HUDEP-2 (cell line): ENCODE data around the gene THEMIS2.
A peak's percentile ranks its signal among the peaks of the same experiment; 100 is the strongest.

ENCODE experiments used
- DNase-seq, 76 experiments: peaks; one replicate each; lab custom pipeline; 2025; ENCODE audit not compliant: unreplicated experiment in 76 of 76; lab: John Stamatoyannopoulos, UW

The THEMIS2 gene

DNA sequence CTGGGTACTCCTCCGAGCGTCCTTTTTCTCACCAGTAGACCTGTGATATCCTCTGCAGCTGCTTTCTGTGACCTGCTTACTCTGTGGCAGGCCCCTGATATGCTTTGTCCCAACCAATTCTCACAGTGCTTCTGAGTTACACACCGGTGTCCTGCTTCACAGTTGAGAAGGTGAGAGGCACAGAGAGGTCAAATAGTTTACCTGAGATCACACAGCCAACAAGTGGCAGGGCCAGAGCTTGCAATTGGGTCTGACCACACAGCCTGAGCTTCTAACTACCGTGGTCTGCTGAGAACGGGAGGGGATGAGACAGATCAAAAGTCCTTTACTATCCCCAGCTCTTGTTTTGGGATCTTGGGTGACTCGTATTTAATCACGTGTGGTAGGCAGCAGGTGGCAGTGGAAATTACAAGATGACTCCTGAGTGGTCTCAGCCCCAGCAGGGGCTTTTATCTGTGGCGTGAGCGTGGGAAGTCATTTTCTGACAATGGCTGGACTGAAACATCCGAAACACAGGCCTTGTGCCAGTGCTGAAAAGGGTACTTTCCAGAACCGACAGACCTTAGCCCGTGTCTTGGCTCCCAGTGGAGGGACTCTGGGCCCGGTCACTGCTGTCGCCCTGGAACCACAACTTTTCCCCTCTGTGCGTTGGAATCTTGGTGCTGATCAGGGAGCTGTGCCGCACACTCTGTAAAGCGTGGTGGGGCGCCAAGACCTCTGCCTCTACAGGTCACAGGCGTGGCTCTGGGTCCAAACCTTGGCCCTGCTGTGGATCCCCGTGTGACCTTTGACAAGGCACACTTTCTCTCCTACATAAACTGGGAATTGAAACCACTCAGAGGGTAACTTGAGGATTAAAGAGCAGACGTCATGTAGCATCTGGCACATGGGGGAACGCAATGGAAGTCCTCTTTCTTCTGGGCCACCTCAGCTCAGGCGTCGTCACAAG, 11.9 kb downstream of the THEMIS2 start:
- no peak for DNase-seq

DNA sequence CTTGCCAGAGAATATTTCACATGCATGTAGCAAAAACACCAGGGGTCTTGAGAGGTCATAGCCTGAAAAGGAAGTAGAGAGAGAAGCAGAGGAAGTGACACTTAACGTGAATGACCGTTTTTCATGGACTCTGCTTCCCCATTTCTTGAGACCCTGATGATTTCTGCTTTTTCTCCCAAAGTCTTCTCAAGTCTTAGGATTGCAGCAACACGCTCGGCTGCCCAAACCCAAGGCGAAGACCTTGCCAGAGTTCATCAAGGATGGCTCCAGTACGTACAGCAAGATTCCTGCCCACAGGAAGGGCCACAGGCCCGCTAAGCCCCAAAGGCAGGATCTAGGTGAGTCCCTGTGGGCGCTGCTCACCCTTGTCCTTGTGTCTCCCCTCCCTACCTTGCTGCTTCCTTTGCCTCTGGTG, 12.8 kb downstream of the THEMIS2 start:
- DNase-seq, result no peak

DNA sequence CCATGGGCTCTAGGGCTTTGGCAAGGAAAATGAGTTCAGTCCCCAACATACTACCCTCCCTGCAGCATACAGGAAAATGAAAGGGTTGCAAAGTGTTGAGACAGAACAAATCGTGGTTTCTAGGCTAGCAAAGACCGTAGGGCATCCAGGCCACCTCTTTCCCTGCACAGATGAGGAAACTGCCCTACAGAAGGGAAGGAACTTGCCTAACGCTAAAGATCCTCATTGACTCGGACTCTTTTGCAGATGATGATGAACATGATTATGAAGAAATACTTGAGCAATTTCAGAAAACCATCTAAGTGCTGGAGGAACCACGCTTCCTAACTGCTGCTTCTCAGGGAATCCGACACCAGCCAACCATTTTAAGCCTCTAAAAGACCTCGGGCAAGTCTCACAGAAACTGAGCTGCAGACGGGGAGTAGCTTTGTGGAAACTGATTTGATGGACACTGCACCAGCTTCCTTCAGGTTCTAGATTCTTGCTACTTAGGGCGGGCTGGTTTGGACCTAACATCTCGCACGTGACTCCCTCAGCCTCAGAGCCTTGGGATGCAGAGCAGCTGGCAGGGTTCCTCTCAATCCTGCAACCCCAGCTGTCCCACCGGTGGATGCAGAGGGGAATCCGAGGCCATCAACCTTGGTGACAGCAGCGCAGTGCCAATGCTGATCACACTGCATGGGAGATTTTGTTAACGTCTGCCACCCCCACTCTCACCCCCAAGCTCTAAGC, 13.4 kb downstream of the THEMIS2 start:
- no peak for DNase-seq

GRCh38 chr1:27886353-27886679, 14.0 kb downstream of the THEMIS2 start:
- DNase-seq, result no peak

DNA sequence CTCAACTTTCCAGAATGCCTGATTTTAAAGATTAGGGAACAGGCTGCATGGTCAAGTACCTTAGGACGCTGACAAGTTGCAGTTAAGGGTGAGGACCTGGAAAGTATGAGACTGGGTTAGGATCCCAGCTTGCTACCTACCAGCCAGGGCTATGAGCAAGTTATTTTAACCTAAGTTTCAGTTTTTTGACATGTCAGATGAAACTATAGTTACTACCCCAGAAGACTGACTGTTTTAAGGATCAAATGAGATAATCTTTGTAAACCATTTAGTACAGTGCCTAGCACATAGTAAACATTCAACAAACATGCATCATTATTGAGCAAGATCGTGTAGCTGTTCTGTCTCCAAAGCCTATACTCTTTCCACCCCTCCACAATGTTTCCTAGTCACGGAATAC, 14.4 kb downstream of the THEMIS2 start:
- no peak for DNase-seq

GRCh38 chr1:27887215-27888021, 15.1 kb downstream of the THEMIS2 start:
- no peak for DNase-seq

- DNase-seq, result no peak
These were observed 17.2 kb downstream of the THEMIS2 start for GRCh38 chr1:27889506-27889905.

DNA sequence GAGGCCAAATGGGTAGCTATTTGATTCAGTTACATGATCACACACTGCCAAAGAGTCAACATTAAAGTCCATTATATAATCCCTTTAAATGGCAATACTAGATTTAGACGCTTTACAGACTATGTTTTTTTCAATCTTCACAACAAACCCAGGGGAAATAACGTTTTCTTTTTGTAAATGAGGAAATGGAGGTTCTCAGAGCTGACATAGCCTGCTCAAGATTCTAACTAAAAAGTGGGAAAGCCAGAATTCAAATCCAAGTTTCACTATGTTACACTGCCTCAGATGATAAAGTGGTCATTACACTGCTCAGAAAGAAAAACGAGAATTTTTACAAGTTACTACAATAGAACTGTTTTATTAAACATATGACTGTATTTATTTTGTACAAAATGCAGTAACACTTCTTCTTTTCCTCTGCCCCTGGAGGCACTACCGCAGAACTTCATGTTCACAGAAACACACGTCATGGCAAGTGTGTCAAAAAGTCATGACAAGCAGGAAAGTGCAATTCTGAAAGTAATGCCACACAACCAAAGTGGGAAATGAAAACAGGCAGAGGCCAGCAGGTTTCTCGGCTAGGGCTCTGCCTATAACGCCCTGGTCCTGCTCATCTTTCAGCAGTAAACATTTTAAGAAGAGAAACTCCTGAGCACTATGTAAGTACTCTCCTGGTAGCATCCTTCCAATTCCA, 19.0 kb downstream of the THEMIS2 start:
- no peak for DNase-seq

DNA sequence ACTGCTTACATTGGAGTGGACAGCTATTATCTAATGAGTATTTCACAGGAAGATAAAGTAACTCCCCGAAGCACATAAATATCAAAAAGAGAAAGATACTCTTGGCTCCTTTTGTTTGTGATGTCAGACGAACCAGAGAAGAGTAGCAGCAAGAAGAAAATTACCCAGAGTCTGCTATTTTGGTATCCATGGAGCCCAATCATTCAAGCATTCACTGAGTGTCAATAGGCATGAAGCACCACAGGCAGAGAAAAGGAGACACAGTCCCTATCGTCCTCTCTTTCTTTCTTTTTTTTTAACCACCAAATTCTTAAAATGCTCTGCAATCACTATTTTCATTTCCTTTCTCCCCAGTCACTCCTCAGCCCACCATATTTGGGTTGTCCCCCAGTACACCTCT, 22.2 kb downstream of the THEMIS2 start:
- DNase-seq, result no peak

GRCh38 chr1:27906759-27907158, 34.4 kb downstream of the THEMIS2 start:
- no peak for DNase-seq

DNA sequence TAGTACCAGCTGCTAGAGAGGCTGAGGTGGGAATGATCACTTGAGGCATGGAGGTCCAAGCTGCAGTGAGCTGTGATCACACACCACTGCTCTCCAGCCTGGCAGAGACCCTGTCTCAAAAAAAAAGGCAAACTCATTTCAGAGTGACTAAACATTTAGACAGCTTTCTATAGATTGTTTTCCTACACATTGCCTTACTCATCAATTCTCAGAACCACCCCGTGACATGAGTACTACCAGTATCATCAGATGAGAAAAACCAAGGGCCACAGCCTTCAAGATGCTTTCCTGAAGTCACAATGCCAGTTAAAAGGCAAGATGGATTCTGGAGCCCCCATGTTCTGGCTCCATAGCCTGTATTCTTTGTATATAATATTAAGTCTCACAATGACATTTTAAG, 40.1 kb downstream of the THEMIS2 start:
- DNase-seq, result no peak

GRCh38 chr1:27915082-27915575, 42.8 kb downstream of the THEMIS2 start:
- peak in 1 of 76 experiments; percentile 46 for DNase-seq

DNA sequence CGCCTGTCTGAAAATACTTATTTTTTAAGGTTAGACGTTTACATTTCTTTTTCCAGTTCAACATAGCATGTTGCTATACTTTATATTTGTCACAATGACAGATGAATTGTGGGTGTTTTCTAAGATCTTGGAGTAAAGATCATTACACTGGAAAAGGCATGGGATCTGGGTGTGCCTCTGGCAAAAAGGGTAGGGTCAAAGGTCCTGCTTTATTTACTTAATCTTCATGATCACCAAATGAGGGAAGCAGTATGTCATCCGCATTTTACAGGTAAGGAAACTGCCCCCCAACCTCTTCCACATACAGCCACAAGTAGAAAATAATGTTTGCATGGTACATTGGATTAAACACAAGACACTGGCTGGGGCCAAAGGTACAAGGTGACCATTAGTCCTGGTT, 49.9 kb downstream of the THEMIS2 start:
- DNase-seq, result no peak

- DNase-seq, result no peak
These were observed 56.0 kb downstream of the THEMIS2 start for GRCh38 chr1:27928216-27928954.

GRCh38 chr1:27931184-27931583, 58.8 kb downstream of the THEMIS2 start:
- no peak for DNase-seq

DNA sequence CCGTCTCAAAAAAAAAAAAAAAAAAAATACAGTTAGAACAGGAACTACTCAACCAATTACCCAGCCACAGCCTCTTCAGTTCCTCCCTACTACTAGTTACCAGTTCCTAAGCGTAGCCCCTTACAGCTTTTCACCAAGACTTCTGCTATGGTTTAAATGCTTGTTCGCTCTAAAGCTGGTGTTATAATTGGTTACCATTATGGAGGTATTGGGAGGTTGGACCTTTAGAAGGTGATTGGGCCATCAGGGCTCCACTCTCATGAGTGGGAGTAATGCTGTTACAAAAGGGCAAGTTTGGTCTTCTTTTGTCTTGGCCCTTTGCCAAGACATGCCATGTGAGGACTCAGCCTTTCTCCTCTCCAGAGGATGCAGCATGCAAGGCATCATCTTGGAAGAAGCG, 59.4 kb downstream of the THEMIS2 start:
- DNase-seq, result peak in 4 of 76 experiments; percentile 8 to 18 (median 11)

DNA sequence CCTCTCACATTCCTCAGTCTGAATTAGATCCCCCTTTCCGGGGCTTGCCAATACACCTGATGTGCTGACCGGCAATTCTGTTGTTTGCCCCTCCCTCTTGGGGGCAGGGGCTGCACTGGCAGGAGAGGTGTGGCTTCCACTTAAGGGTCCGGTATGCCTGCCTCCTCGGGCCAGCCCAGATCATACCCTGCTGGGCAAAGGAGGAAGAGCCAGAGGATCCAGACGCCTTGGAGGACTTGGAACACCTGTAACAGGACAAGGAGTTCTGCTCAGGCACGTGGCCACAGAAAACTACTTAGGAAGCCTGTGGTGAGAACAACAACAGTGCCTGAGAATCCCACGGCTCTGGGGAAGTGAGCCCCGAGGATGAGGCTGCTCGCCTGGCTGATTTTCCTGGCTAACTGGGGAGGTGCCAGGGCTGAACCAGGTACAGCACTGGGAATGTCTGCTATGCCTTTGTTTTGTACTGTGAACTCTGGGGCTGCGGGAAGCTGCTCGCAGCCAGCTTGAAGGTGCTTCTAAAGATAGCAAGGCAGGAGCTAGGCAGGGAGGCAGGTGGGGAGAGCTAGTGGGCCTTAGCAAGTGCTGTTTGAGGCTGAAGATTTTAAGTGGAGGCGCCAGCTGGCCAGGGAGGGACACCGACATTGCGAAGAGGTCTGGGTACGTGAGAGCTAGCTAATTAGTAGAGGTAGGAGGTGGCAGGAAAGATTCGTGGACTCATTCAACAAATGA, 62.6 kb downstream of the THEMIS2 start, which contains the start of gene SMPDL3B:
Gene SMPDL3B, plus strand, starts transcription at position 183 of the 732 bp plus-strand sequence. Its CDS starts 184 bp downstream, at position 367.
- DNase-seq, result peak in 19 of 76 experiments; percentile 4 to 38 (median 20)

DNA sequence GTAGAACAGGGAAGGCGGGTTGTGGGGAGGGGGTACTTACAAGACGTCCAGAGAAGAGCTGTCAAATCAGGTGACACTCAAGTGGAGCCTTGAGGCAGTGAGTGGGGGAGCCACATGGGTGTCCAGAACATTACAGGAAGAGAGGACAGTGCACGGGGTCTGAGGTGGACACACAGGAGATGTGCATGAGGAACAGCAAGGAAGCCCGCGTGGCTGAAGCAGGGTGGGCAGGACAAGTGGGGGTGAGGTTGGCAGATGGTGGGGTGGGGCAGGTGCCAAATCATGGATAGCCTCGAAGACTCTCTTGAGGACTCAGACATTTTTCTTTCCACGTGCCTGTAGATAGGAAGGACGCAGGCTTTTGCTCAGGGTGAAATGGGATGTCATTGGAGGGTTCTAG, 63.4 kb downstream of the THEMIS2 start:
- DNase-seq, result no peak
